GM21825 (cell line): ENCODE results near the gene ATP5F1B.

Source experiments
- ATAC-seq: cut with Tn5 transposase; IDR thresholded peaks from one replicate; pipeline ENCODE4 v1.9.1; 2021; ENCODE audit warnings: mild to moderate bottlenecking, moderate library complexity; ENCODE audit not compliant: unreplicated experiment

ATP5F1B gene

GRCh38 chr12:56622535-56622934, 23.2 kb downstream of the ATP5F1B start:
- ATAC-seq = no peak

GRCh38 chr12:56616925-56617324, 28.9 kb downstream of the ATP5F1B start:
- no peak for ATAC-seq

- ATAC-seq = no peak
Measured at GRCh38 chr12:56616244-56616643, 29.5 kb downstream of the ATP5F1B start.

- no peak for ATAC-seq
Measured at GRCh38 chr12:56614627-56615026, 31.2 kb downstream of the ATP5F1B start.

- no peak for ATAC-seq
Measured at GRCh38 chr12:56604355-56604754, 41.4 kb downstream of the ATP5F1B start.

- ATAC-seq = no peak
Measured at GRCh38 chr12:56602239-56602638, 43.5 kb downstream of the ATP5F1B start.

- ATAC-seq = no peak
Measured at GRCh38 chr12:56601503-56601902, 44.3 kb downstream of the ATP5F1B start.

- ATAC-seq = no peak
Measured at GRCh38 chr12:56600753-56601152, 45.0 kb downstream of the ATP5F1B start.

GRCh38 chr12:56599797-56600196, 46.0 kb downstream of the ATP5F1B start:
- no peak for ATAC-seq

GRCh38 chr12:56599041-56599440, 46.7 kb downstream of the ATP5F1B start:
- no peak for ATAC-seq

GRCh38 chr12:56596815-56597214, 49.0 kb downstream of the ATP5F1B start:
- no peak for ATAC-seq

GRCh38 chr12:56593909-56594621, 51.7 kb downstream of the ATP5F1B start:
- ATAC-seq = no peak

- no peak for ATAC-seq
Measured at GRCh38 chr12:56591961-56592360, 53.8 kb downstream of the ATP5F1B start.

- no peak for ATAC-seq
Measured at GRCh38 chr12:56591126-56591525, 54.7 kb downstream of the ATP5F1B start.

GRCh38 chr12:56590237-56590830, 55.5 kb downstream of the ATP5F1B start:
- no peak for ATAC-seq

GRCh38 chr12:56589783-56590182, 56.0 kb downstream of the ATP5F1B start:
- ATAC-seq = no peak
